Activated CD4-positive, alpha-beta T cell treated with anti-CD3 and anti-CD28 coated beads, Interleukin-2, Interleukin-4, amounts not matched to agents 100 ng/mL and 50 ng/mL, durations not matched to agents 16 hours and 8 hours (primary cell): ENCODE data around the gene MYLK.
"Not testable (repeated sequence)": the region's sequence is repeated elsewhere in the genome, so short reads cannot be mapped to it uniquely, and the experiment has no call there.

Source experiments
- DNase-seq: peaks from one replicate; pipeline ENCODE4 v3.0.0-alpha.2; 2020; ENCODE audit warnings: low spot score

MYLK gene

DNA sequence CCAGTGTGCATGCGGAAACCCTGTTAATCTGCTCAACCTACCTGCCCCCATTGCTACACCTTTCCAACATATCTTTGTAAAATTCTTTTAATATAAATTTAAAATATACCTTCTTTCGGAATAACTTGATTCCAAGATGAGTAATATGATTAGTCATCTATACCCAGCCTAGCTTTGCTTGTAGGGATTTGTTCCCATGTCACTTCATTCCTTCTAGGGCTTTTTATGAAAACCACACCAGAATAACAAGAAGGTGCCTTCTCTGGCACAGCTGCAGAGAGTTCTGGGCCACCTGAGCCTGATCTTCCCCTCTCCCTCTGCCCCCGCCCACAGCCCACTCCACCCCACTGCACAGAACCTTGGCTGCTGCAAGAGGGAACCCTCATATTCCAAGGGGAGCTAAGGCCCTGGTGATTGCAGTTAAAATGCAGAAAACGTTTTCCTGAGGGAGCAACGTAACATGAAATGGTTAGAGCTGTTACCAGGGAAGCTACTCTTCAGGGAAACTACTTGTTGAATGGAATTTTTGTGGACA, 260.7 kb downstream of the MYLK start:
- no peak for DNase-seq

DNA sequence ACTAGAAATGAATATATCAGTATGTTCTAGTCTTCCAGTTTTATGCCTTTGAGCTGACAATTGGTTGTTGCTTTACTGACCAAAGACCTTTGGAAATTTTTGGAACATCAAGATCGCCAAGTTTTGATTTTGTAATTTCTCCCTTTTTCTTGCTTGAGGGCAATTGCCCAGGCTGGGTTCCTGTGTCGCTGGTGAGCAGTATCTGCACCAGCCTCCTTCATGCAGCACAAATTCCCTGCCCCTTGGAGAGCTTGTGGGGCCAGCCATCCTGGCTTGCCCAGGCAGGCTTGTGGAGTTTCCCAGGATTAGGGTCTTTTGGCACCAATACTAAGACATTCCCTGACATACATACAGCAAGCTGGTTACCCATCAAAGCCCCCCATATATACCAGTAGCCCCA, 261.4 kb downstream of the MYLK start:
- no peak for DNase-seq

DNA sequence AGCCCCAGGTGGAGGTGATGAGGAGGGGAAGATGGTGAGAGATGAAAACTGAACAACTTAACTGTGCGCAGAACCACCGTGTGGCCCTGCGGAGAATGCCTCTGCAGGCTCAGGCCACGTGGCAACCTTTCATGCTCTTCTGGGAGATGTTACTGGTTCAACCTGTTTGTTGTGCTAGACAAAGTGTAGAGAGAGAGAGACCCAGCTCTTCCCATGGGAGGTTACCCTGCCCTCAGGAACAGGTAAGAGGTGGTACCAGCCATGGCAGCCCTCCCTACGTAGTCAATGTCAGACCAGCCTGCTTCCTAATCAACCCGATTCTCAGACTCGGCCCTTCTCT, 262.3 kb downstream of the MYLK start:
- DNase-seq = no peak

DNA sequence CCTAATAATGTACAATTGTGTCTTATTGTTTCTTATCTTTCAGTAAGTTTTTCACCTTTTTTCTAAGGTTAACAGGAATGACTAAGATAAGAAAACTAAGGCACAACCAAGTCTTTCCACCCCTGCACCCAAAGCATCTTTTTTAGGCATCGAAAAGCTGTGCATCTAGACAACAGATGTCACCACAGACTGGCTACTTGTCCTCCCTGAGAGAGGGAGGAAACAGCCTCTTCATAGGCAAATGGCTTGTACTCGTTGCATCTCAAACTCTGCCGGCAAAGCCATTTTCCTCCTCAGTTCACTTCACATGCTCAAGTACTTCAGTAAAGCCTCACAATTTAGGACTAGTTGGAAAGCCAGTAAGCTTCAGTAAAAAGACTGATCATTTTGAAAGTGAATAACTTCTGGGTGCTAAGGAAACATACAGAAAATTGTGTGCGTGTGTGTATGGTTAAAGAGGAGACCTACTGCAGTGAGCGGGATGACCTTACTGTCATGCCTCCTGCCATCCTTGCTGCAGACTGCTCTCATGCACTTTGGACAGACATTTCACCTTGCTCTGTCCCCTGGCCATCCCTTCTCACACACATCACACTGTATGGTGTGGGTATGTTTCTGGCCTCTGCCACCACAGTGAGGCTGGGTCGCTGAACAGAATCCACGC, 262.8 kb downstream of the MYLK start:
- no peak for DNase-seq

DNA sequence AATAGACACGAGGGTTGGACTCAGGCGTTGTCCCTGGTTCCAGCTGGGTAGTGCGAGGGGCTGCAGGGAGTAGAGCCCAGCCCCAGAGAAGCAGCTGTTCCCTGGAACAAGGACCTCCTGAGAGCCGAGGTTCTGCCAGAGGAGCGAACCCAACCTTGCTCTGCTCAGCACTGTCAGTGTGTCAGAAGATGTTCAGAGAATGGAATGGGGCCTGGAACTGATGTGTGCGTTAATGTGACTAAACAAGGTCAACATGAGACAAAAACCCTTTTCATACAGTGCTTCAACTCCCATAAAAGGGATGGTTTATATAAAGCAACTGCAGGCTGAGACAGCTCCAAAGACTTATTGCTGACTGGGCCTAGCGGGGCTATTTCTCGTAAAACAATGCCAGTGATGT, 263.8 kb downstream of the MYLK start:
- DNase-seq = no peak

DNA sequence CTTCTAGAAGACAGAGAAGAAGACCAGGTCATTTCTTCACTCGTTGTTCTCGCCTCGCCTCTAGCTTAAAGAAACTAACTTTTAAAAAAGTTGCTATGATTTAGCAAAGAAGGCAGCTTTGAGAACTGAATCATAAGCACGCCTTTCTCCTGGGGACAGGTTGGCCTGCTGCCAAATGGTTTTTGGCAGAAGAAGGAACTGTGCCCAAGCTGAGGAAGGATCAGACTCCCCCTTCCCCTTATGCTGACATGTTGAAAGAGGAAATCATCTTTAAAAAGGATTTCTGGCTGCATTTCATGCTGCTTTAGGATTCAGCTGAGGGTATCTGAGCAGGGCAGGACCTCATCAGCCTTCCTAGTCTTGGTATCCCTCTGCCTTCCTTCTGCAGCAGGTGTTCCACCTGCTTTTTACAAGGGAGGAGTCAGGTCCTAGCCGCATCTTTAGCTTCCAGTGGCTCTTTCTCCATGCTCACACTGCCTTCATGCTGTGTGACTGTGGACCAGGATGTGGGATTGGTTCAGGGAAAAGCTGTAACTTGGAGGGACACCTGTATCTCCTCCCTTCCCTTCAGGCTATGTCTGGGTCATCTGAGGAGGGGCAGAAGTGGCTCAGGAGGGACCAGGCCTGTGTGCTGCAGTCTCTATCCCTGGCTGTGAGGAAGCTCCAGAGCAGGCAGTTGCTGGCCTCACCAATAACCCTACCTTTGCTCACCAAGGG, 265.2 kb downstream of the MYLK start:
- no peak for DNase-seq

DNA sequence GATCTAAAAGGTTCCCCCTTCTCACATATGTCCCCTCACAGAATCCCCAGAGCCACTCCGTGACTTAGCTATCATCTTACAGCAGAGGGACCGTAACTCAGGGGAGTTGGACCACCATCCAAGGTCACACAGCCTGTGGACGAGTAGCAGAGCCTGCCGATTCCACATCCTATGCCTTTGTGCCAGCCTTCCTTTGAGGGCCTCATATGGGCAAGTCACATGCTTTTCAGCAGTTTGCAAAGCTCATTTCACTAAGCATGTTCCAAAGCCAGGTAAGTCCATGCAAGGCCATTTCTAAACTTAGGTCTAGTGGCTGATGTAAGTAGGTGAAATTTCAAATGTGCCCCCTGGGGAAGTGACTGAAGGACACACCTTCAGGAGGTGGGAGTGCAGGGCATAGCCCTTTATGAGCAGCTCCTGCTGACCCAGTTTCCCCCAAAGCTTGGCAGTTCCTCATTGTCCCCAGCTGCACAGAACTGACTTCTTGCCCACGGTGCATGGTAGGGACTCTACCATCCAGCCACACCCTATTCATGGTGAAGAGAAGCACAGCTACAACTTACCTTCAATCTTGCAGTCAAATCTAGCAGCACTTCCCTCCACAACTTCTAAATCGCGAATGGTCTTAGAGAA, 265.9 kb downstream of the MYLK start:
- DNase-seq = no peak

DNA sequence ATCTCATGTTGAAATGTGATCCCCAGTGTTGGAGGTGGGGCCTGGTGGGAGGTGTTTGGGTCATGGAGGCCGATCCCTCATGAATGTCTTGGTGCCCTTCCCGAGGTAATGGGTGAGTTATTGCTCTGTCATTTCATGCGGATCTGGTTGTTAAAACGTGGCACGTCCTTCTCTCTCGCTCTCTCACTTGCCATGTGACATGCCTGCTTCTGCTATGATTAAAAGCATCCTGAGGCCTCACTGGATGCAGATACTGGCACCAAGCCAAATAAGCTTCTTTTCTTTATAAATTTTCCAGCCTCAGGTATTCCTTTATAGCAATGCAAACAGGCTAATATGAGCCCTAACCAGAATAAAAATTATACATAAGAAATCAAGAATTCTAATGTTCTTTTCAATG, 267.5 kb downstream of the MYLK start:
- DNase-seq = no peak

DNA sequence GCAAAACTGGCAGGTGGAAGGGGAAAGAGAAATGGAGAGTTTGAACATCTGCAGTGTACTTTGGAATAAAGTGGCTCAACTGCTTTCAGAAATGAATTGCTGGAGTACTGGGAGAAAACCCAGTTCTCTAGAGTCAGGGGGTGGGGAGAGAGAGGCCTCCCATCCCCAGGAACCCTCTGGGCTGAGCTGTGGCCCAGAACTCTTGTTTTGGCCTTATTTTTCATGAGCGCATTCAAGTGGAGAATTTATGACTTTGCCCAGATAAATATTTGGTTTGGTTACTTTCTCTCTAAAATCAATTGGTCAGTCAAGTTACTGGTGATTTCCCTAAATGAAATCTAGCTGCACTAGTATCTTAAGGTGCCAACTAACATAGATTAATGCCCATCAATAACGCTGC, 270.6 kb downstream of the MYLK start:
- no peak for DNase-seq

DNA sequence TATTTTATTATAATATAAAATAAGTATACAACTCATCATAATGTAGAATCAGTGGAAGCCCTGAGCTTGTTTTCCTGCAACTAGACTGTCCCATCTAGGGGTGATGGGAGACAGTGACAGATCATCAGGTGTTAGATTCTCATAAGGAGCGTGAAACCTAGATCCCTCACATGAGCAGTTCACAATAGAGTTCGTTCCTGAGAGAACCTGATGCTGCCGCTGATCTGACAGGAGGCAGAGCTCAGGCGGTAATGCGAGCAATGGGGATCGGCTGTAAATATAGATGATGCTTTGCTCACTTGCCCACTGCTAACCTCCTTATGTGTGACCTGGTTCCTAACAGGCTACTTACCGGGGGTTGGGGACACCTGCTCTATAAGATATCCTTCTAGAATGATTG, 272.5 kb downstream of the MYLK start:
- DNase-seq = not testable (repeated sequence)

DNA sequence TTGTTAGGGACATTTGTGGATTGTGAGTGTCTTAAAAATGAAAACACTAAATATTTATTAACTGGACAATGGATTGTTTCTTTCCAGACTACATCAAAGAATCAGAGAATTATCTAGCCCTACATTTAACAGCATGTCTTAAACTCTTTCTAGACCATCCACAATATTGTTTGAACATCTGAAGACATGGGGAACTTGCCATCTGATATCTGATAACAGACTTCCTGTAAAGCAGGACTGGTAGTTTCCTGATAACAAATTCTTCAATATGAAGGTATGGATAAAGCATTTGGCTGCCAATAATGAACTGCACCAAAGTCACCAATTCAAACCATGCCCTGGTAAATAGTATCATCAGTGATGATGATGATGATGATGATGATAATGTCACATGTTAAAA, 273.1 kb downstream of the MYLK start:
- no peak for DNase-seq

DNA sequence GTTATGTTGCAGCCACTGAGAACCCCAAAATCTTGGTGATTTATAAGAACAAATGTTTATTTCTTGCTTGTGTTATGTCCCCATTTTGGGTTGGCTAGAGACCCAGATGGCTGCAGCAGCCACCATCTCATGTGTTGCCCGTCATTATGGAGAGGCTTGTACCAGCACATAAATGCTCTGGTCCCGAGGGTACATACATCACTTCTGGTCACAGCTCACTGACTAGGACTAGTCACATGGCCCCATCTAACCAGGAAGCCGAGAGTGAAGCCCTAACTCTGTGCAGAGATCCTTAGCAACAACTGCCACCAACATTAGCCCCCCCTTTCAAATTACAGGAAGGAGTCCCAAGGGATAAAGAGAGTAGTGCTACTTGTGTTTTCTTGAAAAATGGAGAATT, 273.8 kb downstream of the MYLK start:
- no peak for DNase-seq

DNA sequence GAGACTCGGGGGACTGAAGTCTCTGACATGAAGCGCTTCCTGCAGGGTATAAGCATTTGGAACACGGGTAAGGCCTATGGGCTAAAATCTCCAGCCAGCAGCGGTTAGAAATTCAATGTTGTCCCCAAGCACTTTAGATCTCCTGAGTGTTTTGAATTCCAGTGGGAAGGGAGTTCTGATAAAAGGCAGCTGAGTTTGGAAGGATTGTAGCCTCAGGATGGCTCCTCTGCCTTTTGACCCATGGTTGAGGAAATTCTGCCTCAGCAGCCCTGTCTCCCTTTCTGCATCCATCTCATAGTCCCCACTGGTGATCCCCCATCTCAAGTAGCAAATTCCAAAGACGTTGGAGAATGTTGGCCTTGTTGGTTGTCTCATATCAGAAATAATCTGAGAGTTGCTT, 275.1 kb downstream of the MYLK start:
- DNase-seq = no peak

DNA sequence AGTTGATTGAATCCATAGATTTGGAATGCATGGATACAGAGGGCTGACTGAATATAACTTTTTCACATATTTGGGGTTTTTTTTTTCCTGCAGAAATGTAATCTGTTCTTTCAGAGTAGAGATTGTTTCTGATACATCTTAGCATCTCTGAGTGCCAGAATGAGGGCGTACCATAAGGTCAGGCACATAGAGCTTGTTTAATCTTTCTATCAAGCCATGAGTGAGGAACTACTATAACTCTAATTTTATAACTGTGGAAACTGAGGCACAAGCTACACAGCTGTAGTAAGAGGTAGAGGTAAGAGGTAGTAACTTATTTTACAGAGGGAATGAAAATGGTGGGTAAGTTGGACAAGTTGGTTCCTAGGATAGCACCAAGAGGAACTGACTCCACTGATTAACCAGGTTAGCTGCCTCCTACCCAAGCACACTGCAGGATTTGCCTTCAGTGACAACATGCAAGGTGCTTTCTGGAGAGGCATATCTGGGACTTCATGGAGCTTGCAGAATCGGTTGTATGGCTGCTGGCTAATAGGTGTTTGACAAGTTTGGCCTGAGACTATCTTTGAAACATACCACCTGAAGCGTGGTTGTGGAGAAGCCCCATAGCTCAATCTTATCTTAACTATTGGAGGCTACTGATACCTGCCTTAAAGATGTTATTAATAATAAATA, 275.7 kb downstream of the MYLK start:
- DNase-seq = no peak

DNA sequence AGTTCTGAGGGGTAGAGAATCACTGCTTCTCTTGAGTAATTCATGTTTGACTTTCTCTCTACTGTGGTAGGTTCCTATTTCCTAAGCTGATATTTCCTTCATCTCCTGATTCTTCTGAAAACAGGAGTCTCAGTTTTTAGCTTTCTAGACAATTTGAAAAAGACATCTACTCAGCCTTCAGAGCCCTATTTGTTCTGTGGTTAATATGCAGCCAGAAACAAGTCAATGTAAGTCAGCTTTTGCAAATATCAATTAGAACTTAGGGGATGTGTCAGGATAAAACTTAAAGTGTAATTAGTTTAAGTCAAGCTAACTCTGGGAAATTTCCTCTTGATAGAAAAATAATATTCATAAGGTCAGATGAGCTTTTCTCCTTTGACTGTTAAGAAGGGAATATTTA, 277.6 kb downstream of the MYLK start:
- DNase-seq = no peak

DNA sequence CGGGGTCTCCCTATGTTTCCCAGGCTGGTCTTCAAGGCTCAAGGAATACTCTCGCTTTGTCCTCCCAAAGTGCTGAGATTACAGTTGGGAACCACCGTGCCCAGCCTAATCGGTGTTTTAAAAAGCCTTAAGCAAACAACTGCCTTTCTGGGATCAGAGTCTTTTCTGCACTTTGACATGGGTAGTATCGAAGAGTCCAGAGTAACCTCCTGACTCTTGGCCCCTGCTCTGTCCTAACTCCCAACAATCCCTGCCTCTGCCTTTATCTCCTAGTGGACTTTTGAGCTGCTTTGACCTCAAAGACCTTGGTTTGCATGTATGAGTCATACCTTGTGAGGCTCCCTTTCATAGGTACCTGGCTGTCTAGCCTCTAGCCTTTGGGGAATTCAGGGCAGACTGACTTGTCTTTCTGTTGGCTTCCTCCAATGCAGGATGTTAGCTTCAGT, 278.3 kb downstream of the MYLK start:
- DNase-seq = peak; percentile 13

DNA sequence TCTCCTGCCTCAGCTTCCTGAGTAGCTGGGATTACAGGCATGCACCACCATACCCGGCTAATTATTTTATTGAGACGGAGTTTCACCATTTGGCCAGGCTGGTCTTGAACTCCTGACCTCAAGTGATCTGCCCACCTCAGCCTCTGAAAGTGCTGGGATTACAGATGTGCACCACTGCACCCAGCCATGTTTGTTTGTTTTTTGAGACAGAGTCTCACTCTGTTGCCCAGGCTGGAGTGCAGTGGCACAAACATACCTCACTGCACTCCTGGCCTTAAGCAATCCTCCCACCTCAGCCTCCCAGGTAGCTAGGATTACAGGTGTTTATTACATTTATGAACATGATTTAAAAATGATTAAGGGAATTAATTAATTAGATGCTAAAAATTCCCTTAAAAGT, 281.0 kb downstream of the MYLK start:
- DNase-seq = not testable (repeated sequence)

DNA sequence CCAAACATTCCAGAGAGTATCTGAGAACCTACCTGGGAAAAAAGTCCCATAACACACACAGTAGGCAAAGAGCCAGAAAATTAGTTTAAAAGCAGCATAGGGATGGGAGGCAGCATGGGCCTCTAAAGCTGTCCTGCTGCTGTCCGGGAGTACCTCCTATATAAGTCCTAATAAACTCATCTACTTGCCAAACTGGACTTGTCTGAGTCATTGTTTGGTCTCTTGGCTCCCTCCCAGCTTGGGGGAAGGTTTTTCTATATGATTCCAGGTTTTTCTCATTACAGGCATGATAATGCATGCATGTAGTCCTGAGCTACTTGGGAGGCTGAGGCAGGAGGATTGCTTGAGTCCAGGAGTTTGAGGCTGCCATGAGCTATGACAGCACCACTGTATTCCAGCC, 281.8 kb downstream of the MYLK start:
- no peak for DNase-seq

DNA sequence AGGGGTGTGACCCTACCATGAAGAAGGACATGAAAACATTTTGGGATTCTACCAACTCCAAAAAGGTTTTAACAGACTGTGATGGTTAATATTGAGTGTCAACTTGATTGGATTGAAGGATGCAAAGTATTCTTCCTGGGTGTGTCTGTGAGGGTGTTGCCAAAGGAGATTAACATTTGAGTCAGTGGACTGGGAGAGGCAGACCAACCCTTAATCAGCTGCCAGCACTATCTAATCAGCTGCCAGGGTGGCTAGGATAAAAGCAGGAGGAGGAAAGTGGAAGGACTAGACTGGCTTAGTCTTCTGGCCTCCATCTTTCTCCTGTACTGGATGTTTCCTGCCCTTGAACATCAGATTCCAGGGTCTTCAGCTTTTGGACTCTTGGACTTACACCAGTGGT, 283.3 kb downstream of the MYLK start:
- DNase-seq = not testable (repeated sequence)

DNA sequence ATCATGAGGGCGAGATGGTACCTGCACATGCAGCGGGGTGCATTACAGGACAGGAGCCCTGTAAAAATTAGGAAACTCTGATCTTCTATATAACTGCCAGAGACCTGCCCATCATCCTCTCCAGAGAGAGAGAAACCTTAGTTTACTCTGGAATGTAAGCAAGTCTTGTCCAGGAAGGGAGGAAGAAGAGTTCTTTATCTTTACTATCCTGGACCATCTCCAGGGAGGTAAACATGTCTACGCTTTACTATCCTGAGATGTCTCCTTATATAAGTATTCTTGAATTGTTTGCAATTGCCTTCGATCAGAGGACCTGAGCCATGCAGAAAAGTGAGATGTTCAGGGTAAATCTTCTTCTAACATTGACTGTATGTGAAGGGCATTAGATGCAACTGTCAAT, 286.6 kb downstream of the MYLK start:
- DNase-seq = no peak

DNA sequence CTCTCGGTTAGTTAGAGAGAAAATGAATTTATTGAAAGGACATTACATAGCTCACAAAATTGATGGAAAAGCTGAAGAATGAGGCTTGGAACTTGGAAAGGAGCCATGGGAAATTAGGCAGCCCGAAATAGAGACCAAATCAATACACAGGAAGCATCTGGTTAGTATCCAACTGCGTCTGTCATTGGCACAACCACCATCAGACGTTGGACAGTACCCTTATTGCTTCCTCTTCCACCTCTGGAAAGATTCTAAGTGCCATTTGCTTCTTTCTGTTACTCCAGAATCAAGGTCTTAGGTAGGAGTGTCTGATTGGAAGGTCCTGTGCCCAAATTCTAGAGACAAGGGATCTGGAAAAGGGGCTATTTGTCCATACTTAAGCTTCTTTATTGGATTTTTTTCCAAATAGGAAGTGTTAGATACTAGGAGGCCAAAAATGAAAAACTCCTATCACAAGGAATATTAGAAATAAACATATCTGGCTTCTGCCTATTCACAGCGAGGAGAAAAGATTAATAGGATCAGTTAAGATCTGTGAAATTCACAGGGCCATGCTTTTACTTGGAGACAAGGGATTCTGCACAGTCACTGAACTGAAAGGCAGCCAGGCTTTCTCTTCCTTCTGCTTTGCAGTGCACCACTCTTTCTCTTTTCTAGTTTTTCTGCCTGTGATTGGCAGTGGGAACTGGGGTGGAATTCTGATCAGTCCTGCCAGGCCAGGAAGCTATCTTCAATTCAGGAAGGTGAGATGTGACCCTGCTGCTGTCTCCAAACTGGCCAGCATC, 288.5 kb downstream of the MYLK start:
- DNase-seq = no peak

DNA sequence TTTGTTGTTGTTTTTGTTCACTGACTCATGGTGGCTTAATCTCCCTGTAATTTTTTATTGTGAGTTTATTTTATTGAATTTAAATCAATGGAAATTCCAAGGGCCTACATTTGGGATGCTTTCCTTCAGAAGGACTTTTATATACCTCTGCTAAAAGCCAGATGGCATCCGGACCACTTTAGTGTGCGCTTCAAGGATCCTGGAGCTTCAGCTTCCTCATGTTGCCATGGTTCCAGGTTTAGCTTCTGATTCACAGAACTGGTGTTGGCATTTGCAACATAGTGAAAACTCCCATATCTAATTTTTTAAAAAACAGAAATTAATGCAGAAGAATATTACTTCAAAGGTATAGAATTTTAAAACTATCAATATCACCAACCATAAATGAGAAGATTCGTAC, 290.8 kb downstream of the MYLK start:
- DNase-seq = no peak
